Measurements from ENCODE around the gene ITPK1. TPM values are rescaled to one million over a fixed set of nuclear protein-coding genes. Genes with fewer than 3 reads are reported as not detected.
A peak's percentile ranks its signal among the peaks of the same experiment; 100 is the strongest.
"Not testable (repeated sequence)": the region's sequence is repeated elsewhere in the genome, so short reads cannot be mapped to it uniquely, and the experiment has no call there.

Gene ITPK1
- 10 to 100 TPM; 87.0 to 87.4 TPM for total RNA-seq

DNA sequence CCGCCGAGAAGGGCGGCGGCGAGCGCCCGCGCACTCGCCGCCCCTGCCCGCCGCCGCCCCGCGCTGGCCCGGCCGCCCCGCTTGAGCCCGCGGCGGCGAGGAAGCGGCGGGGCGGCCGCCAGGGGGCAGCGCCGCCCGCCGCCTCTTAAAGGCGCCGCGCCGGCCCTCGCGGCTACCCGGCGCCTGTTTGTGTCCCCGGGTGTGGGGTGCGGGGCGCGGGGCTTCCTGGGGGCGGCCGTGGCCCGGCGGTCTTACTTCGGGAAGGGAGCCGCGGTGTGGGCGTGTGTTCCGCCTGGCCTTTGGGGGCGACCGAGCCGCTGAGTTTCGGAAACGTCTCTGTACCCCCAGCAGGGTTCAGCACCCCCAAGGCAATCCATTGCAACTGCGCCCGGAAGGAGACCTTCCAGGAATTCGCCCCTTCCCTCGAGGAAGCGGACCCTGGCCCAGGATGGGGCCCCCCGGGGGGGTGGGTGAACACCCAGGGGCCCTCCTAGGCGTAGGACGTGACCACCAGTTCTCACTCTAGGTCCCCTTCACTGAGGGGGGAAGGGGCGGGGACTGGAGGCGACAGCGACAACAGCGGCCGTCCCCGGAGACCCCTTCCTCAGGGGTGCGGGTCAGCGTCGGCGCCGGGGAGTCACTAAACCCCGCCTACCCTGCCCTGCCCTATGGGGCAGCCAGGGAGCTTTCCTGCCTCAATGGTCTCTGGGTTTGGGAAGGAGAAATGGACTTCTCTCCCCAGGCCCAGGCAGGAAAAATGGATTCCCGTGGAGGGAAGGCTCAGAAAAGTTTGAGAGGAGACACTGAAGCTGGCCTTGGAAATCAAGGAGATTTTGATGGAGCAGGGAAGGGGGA lies at the start of gene ITPK1:
ITPK1 (minus strand) TSS at position 105 of the 855 bp plus-strand sequence. CDS start 762 bp downstream, outside the sequence.
- peak; percentile 72 for DNase-seq

DNA sequence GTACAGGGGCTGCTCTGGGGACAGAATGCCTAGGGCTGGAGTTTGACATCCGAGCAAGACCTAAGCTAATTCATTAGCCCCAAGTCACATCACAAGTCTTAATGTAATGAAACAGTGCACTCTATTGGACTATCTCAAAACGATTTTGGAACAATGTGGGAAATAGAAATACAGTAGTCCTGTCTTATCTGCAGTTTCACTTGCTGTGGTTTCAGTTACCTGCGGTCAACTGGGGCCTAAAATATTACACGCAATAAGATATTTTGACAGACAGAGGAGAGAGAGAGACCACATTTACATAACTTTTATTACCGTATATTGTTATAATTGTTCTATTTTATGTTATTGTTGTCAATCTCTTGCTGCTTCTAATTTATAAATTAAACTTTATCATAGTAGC lies 47.8 kb upstream of the ITPK1 start:
- no peak for DNase-seq
- no peak overlapping the region for H3K4me3 Mint-ChIP-seq
- no peaks in the 10 kb centered on the region for H3K4me1 Mint-ChIP-seq
- no peaks in the 10 kb centered on the region for H3K9me3 Mint-ChIP-seq
- H3K27ac Mint-ChIP-seq, result no peak overlapping the region
- H3K36me3 Mint-ChIP-seq, result no peaks in the 10 kb centered on the region
- H3K27me3 Mint-ChIP-seq, result no peaks in the 10 kb centered on the region

More for the DNA sequence above, at the start of gene ITPK1:
- Mint-ChIP-seq H3K4me1 (peaks cover 27% of the 10 kb centered on the region), H3K27me3 (no peaks in the 10 kb centered on the region), H3K4me3 (peak within 1 kb of the TSS; percentile 86), H3K36me3 (peaks cover 2% of the 10 kb centered on the region), H3K27ac (peak within 1 kb of the TSS; percentile 79), H3K9me3 (no peaks in the 10 kb centered on the region)

GRCh38 chr14:93161411-93161940 lies 45.8 kb upstream of the ITPK1 start:
- Mint-ChIP-seq H3K36me3 (no peaks in the 10 kb centered on the region), H3K4me3 (no peak overlapping the region), H3K9me3 (no peaks in the 10 kb centered on the region), H3K27me3 (no peaks in the 10 kb centered on the region), H3K4me1 (no peaks in the 10 kb centered on the region), H3K27ac (no peak overlapping the region)
- DNase-seq, result no peak

DNA sequence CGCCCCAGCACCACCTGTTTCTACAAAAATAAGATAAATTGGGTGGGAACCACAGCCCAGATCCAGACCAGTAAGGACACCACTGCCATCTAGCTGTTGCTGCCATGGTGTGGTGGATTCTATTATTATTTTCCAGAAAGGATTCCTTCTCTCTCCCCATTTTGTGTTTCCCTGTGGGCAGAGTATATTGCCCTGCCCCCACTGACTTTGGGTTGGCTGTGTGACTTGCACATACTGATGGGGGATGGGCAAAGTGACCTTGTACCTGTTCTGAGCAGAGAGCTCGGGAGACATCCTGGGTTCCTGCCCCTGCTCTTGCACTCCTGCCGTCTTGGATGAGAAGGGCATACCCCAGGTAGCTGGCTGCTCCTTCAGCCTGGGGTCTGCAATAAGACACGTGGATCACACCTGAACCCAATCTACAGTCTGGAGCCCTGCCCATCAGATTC lies 44.7 kb upstream of the ITPK1 start:
- Mint-ChIP-seq H3K27me3 (no peaks in the 10 kb centered on the region), H3K4me3 (no peak overlapping the region), H3K9me3 (no peaks in the 10 kb centered on the region), H3K36me3 (no peaks in the 10 kb centered on the region), H3K4me1 (no peaks in the 10 kb centered on the region), H3K27ac (no peak overlapping the region)
- DNase-seq, result no peak

DNA sequence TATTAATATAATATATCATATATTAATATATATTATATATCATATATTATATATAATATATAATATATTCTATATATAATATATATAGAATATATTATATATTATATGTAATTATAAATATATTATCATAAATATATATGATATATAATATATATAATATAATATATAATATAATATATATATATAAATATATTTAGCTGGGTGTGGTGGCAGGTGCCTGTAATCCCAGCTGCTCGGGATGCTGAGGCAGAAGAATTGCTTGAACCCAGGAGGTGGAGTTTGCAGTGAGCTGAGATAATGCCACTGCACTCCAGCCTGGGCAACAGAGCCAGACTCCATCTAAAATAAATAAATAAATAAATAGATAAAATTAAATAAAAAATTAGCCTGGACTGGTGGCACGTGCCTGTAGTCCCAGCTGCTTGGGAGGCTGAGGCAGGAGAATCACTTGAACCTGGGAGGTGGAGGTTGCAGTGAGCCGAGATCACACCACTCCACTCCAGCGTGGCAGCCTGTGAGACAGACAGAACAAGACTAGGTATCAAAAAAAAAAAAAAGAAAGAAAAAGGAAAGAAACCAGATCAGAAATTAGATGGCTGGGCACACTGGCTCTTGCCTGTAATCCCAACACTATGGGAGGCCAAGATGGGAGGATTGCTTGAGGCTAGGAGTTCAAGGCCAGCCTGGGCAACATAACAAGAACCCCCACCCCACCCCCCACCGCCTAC lies 44.1 kb upstream of the ITPK1 start:
- not testable (repeated sequence) for DNase-seq, H3K27me3 Mint-ChIP-seq, H3K9me3 Mint-ChIP-seq, H3K4me3 Mint-ChIP-seq, H3K27ac Mint-ChIP-seq, H3K4me1 Mint-ChIP-seq, H3K36me3 Mint-ChIP-seq

DNA sequence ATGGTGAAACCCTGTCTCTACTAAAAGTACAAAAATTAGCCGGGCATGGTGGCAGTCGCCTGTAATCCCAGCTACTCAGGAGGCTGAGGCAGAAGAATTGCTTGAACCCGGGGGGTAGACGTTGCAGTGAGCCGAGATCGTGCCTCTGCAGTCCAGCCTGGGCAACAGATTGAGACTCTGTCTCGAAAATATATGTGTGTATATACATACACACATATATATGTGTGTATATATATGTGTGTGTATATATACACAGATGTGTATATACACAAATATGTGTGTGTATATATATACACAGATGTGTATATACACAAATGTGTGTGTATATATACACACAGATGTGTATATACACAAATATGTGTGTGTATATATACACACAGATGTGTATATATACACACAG lies 42.6 kb upstream of the ITPK1 start:
- not testable (repeated sequence) for H3K4me3 Mint-ChIP-seq, H3K9me3 Mint-ChIP-seq, DNase-seq, H3K27me3 Mint-ChIP-seq, H3K36me3 Mint-ChIP-seq, H3K27ac Mint-ChIP-seq, H3K4me1 Mint-ChIP-seq

GRCh38 chr14:93156693-93157369 lies 41.1 kb upstream of the ITPK1 start:
- Mint-ChIP-seq H3K9me3 (no peaks in the 10 kb centered on the region), H3K27ac (no peak overlapping the region), H3K4me3 (no peak overlapping the region)

DNA sequence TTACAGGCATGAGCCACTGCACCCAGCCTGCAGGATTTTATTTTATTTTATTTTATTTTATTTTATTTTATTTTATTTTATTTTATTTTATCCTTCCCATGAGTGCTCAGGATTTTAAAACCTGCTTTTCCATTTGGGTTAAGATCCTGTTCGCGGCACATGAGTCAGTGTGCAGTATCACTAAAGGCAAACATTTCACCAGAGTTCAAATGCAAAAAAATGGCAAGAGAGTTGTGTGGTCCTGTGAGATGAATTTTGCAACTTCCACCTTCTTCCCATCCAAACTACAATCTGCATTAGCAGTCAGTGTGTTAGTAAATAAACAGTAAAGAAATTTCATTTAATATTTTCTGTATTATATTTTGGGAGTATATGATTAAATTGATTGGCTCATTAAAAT lies 39.9 kb upstream of the ITPK1 start:
- H3K4me3 Mint-ChIP-seq, result no peak overlapping the region
- H3K9me3 Mint-ChIP-seq, result no peaks in the 10 kb centered on the region
- no peaks in the 10 kb centered on the region for H3K36me3 Mint-ChIP-seq
- no peaks in the 10 kb centered on the region for H3K27me3 Mint-ChIP-seq
- H3K4me1 Mint-ChIP-seq, result no peaks in the 10 kb centered on the region
- no peak overlapping the region for H3K27ac Mint-ChIP-seq
- DNase-seq, result no peak

More at GRCh38 chr14:93156693-93157369, 41.1 kb upstream of the ITPK1 start:
- H3K36me3 Mint-ChIP-seq, result no peaks in the 10 kb centered on the region
- DNase-seq, result no peak
- H3K27me3 Mint-ChIP-seq, result no peaks in the 10 kb centered on the region
- H3K4me1 Mint-ChIP-seq, result no peaks in the 10 kb centered on the region

- Mint-ChIP-seq H3K4me3 (no peak overlapping the region), H3K4me1 (no peaks in the 10 kb centered on the region), H3K36me3 (no peaks in the 10 kb centered on the region), H3K27ac (no peak overlapping the region), H3K9me3 (no peaks in the 10 kb centered on the region), H3K27me3 (peaks cover 4% of the 10 kb centered on the region)
- DNase-seq, result no peak
These were observed 37.4 kb upstream of the ITPK1 start for GRCh38 chr14:93153121-93153520.

DNA sequence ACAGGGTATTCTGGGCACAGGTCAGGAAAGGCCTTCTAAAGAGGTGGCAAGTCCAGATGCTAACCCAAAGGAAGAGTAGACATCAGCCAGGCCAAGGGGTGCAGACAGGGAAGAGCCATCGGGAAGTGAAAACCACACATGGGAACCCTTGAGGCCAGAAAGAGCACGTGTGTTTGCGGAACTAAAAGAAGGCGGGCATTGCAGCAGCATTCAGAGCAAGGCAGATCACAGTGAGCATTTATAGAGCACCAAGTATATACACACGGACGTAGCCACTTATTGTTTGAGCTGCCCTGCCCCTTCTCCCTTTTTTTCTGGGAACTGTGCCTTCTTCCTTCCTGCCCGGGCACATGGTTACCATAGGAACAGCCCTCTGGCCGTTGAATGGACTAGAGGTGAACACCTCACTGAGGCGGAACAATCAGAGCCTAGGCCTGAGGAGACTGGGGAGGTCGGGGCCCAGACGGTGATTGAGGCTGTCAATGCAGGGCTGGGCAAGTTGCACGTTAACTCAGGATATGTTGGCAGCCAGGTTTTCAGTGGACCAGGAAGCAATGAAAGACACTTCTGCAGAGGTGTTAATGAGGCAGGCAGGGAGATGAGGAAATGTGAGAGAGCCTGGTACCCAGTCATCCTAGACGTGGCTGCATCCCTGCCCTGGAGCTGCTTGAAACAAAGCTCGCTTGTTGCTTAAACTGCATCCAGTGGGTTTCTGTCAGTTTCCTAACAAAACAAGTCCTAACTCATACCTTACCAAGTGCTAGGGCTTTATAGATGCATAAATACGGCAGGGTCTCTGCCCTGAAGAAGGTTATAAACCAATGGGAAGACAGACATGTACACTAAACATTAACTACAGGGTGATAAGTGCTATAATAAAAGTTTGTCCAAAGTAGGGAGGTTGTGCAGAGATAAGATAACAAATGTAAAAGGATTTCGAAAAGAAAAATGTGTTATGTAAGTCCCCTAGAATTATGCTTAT lies 34.8 kb upstream of the ITPK1 start:
- Mint-ChIP-seq H3K4me3 (no peak overlapping the region), H3K27ac (no peak overlapping the region), H3K4me1 (no peaks in the 10 kb centered on the region), H3K36me3 (no peaks in the 10 kb centered on the region), H3K9me3 (no peaks in the 10 kb centered on the region), H3K27me3 (peaks cover 4% of the 10 kb centered on the region)
- DNase-seq, result no peak

- Mint-ChIP-seq H3K27ac (no peak overlapping the region), H3K4me3 (no peak overlapping the region), H3K36me3 (no peaks in the 10 kb centered on the region), H3K27me3 (peaks cover 4% of the 10 kb centered on the region), H3K4me1 (no peaks in the 10 kb centered on the region), H3K9me3 (no peaks in the 10 kb centered on the region)
- no peak for DNase-seq
These were observed 33.3 kb upstream of the ITPK1 start for GRCh38 chr14:93148979-93149378.

- Mint-ChIP-seq H3K36me3 (no peaks in the 10 kb centered on the region), H3K4me1 (no peaks in the 10 kb centered on the region), H3K27ac (no peak overlapping the region), H3K4me3 (no peak overlapping the region), H3K9me3 (no peaks in the 10 kb centered on the region), H3K27me3 (peaks cover 4% of the 10 kb centered on the region)
- no peak for DNase-seq
These were observed 30.4 kb upstream of the ITPK1 start for GRCh38 chr14:93146119-93146518.

GRCh38 chr14:93142854-93143652 lies 27.3 kb upstream of the ITPK1 start:
- H3K27ac Mint-ChIP-seq, result no peak overlapping the region
- H3K4me1 Mint-ChIP-seq, result peaks cover 2% of the 10 kb centered on the region

More at GRCh38 chr14:93142854-93143652, 27.3 kb upstream of the ITPK1 start:
- H3K27me3 Mint-ChIP-seq, result no peaks in the 10 kb centered on the region
- no peaks in the 10 kb centered on the region for H3K36me3 Mint-ChIP-seq
- no peak overlapping the region for H3K4me3 Mint-ChIP-seq
- H3K9me3 Mint-ChIP-seq, result no peaks in the 10 kb centered on the region
- DNase-seq, result no peak

All from activated naive CD8-positive, alpha-beta T cell treated with anti-CD3 and anti-CD28 coated beads for 36 hours (primary cell).